Activated naive CD8-positive, alpha-beta T cell (primary cell): ENCODE data around the gene RCN1.
"Not testable (repeated sequence)": the region's sequence is repeated elsewhere in the genome, so short reads cannot be mapped to it uniquely, and the experiment has no call there.

Experiments
- H3K27ac Mint-ChIP-seq: one replicate; pipeline ENCODE4 v1.8.0; 2021; ENCODE audit warnings: mixed read lengths
- H3K27me3 Mint-ChIP-seq: one replicate; pipeline ENCODE4 v1.8.0; 2021; ENCODE audit warnings: mixed read lengths
- H3K36me3 Mint-ChIP-seq: one replicate; pipeline ENCODE4 v1.8.0; 2021; ENCODE audit warnings: mixed read lengths
- H3K4me1 Mint-ChIP-seq: one replicate; pipeline ENCODE4 v1.8.0; 2021; ENCODE audit warnings: low read depth, mixed read lengths
- H3K4me3 Mint-ChIP-seq: one replicate; pipeline ENCODE4 v1.8.0; 2021; ENCODE audit warnings: mild to moderate bottlenecking, mixed read lengths
- H3K9me3 Mint-ChIP-seq: one replicate; pipeline ENCODE4 v1.8.0; 2021; ENCODE audit warnings: low read depth, mixed read lengths

The RCN1 gene

GRCh38 chr11:32113920-32114203 is 23.0 kb downstream of the RCN1 start:
- H3K4me3 Mint-ChIP-seq = no peak overlapping the region
- H3K9me3 Mint-ChIP-seq = no peaks in the 10 kb centered on the region
- H3K36me3 Mint-ChIP-seq = no peaks in the 10 kb centered on the region
- no peak overlapping the region for H3K27ac Mint-ChIP-seq
- no peaks in the 10 kb centered on the region for H3K4me1 Mint-ChIP-seq
- H3K27me3 Mint-ChIP-seq = peaks cover 3% of the 10 kb centered on the region

- no peaks in the 10 kb centered on the region for H3K36me3 Mint-ChIP-seq
- no peak overlapping the region for H3K27ac Mint-ChIP-seq
- no peak overlapping the region for H3K4me3 Mint-ChIP-seq
- no peaks in the 10 kb centered on the region for H3K9me3 Mint-ChIP-seq
- peaks cover 4% of the 10 kb centered on the region for H3K27me3 Mint-ChIP-seq
- H3K4me1 Mint-ChIP-seq = no peaks in the 10 kb centered on the region
Observed at GRCh38 chr11:32115446-32115845, 24.6 kb downstream of the RCN1 start.

- no peak overlapping the region for H3K4me3 Mint-ChIP-seq
- no peak overlapping the region for H3K27ac Mint-ChIP-seq
Observed at GRCh38 chr11:32116668-32117067, 25.8 kb downstream of the RCN1 start.

GRCh38 chr11:32118025-32118974 is 27.4 kb downstream of the RCN1 start:
- Mint-ChIP-seq H3K27ac (no peak overlapping the region), H3K4me1 (peaks cover 9% of the 10 kb centered on the region), H3K36me3 (no peaks in the 10 kb centered on the region), H3K9me3 (no peaks in the 10 kb centered on the region), H3K4me3 (no peak overlapping the region), H3K27me3 (peaks cover 2% of the 10 kb centered on the region)

More at GRCh38 chr11:32116668-32117067, 25.8 kb downstream of the RCN1 start:
- H3K36me3 Mint-ChIP-seq = no peaks in the 10 kb centered on the region
- peaks cover 4% of the 10 kb centered on the region for H3K27me3 Mint-ChIP-seq
- peaks cover 4% of the 10 kb centered on the region for H3K4me1 Mint-ChIP-seq
- H3K9me3 Mint-ChIP-seq = no peaks in the 10 kb centered on the region

- H3K36me3 Mint-ChIP-seq = not testable (repeated sequence)
Observed at GRCh38 chr11:32119139-32119538, 28.3 kb downstream of the RCN1 start.

GRCh38 chr11:32121012-32121411 is 30.1 kb downstream of the RCN1 start:
- Mint-ChIP-seq H3K9me3 (no peaks in the 10 kb centered on the region), H3K4me3 (no peak overlapping the region)

More at GRCh38 chr11:32119139-32119538, 28.3 kb downstream of the RCN1 start:
- H3K9me3 Mint-ChIP-seq, H3K4me1 Mint-ChIP-seq, H3K4me3 Mint-ChIP-seq, H3K27me3 Mint-ChIP-seq, H3K27ac Mint-ChIP-seq: not testable (repeated sequence)

GRCh38 chr11:32122200-32122599 is 31.3 kb downstream of the RCN1 start:
- H3K27me3 Mint-ChIP-seq = peaks cover 10% of the 10 kb centered on the region
- peaks cover 9% of the 10 kb centered on the region for H3K4me1 Mint-ChIP-seq
- no peak overlapping the region for H3K4me3 Mint-ChIP-seq
- H3K9me3 Mint-ChIP-seq = no peaks in the 10 kb centered on the region
- no peaks in the 10 kb centered on the region for H3K36me3 Mint-ChIP-seq
- H3K27ac Mint-ChIP-seq = no peak overlapping the region

More at GRCh38 chr11:32121012-32121411, 30.1 kb downstream of the RCN1 start:
- Mint-ChIP-seq H3K4me1 (peaks cover 9% of the 10 kb centered on the region), H3K36me3 (no peaks in the 10 kb centered on the region), H3K27ac (no peak overlapping the region), H3K27me3 (peaks cover 9% of the 10 kb centered on the region)

GRCh38 chr11:32131321-32131720 is 40.4 kb downstream of the RCN1 start:
- Mint-ChIP-seq H3K27ac (no peak overlapping the region), H3K36me3 (no peaks in the 10 kb centered on the region), H3K9me3 (no peaks in the 10 kb centered on the region), H3K27me3 (peaks cover 3% of the 10 kb centered on the region), H3K4me3 (no peak overlapping the region), H3K4me1 (no peaks in the 10 kb centered on the region)

GRCh38 chr11:32136657-32137056 is 45.8 kb downstream of the RCN1 start:
- no peaks in the 10 kb centered on the region for H3K9me3 Mint-ChIP-seq
- H3K27me3 Mint-ChIP-seq = peaks cover 5% of the 10 kb centered on the region
- no peak overlapping the region for H3K4me3 Mint-ChIP-seq
- no peaks in the 10 kb centered on the region for H3K36me3 Mint-ChIP-seq
- no peaks in the 10 kb centered on the region for H3K4me1 Mint-ChIP-seq
- H3K27ac Mint-ChIP-seq = no peak overlapping the region

GRCh38 chr11:32137263-32137662 is 46.4 kb downstream of the RCN1 start:
- H3K4me3 Mint-ChIP-seq = no peak overlapping the region
- no peaks in the 10 kb centered on the region for H3K9me3 Mint-ChIP-seq
- peaks cover 5% of the 10 kb centered on the region for H3K27me3 Mint-ChIP-seq
- H3K27ac Mint-ChIP-seq = no peak overlapping the region
- H3K36me3 Mint-ChIP-seq = no peaks in the 10 kb centered on the region
- H3K4me1 Mint-ChIP-seq = peaks cover 3% of the 10 kb centered on the region

- no peaks in the 10 kb centered on the region for H3K9me3 Mint-ChIP-seq
- H3K36me3 Mint-ChIP-seq = no peaks in the 10 kb centered on the region
- H3K27me3 Mint-ChIP-seq = peaks cover 5% of the 10 kb centered on the region
- peaks cover 4% of the 10 kb centered on the region for H3K4me1 Mint-ChIP-seq
- H3K4me3 Mint-ChIP-seq = no peak overlapping the region
- H3K27ac Mint-ChIP-seq = no peak overlapping the region
Observed at GRCh38 chr11:32137869-32138268, 47.0 kb downstream of the RCN1 start.

GRCh38 chr11:32138902-32139301 is 48.0 kb downstream of the RCN1 start:
- peaks cover 5% of the 10 kb centered on the region for H3K27me3 Mint-ChIP-seq
- no peaks in the 10 kb centered on the region for H3K9me3 Mint-ChIP-seq
- H3K36me3 Mint-ChIP-seq = no peaks in the 10 kb centered on the region
- H3K4me3 Mint-ChIP-seq = no peak overlapping the region
- peaks cover 6% of the 10 kb centered on the region for H3K4me1 Mint-ChIP-seq
- no peak overlapping the region for H3K27ac Mint-ChIP-seq

GRCh38 chr11:32139896-32140520 is 49.1 kb downstream of the RCN1 start:
- no peak overlapping the region for H3K27ac Mint-ChIP-seq
- no peak overlapping the region for H3K4me3 Mint-ChIP-seq
- H3K4me1 Mint-ChIP-seq = peaks cover 6% of the 10 kb centered on the region
- H3K36me3 Mint-ChIP-seq = no peaks in the 10 kb centered on the region
- H3K27me3 Mint-ChIP-seq = peaks cover 5% of the 10 kb centered on the region
- no peaks in the 10 kb centered on the region for H3K9me3 Mint-ChIP-seq

- peaks cover 2% of the 10 kb centered on the region for H3K27me3 Mint-ChIP-seq
- no peak overlapping the region for H3K27ac Mint-ChIP-seq
Observed at GRCh38 chr11:32141745-32142546, 51.1 kb downstream of the RCN1 start.

GRCh38 chr11:32143378-32143777 is 52.5 kb downstream of the RCN1 start:
- Mint-ChIP-seq H3K27me3 (no peaks in the 10 kb centered on the region), H3K9me3 (peaks cover 4% of the 10 kb centered on the region), H3K4me3 (no peak overlapping the region), H3K27ac (no peak overlapping the region), H3K4me1 (peaks cover 6% of the 10 kb centered on the region), H3K36me3 (no peaks in the 10 kb centered on the region)

More at GRCh38 chr11:32141745-32142546, 51.1 kb downstream of the RCN1 start:
- no peak overlapping the region for H3K4me3 Mint-ChIP-seq
- peaks cover 4% of the 10 kb centered on the region for H3K9me3 Mint-ChIP-seq
- no peaks in the 10 kb centered on the region for H3K36me3 Mint-ChIP-seq
- peaks cover 6% of the 10 kb centered on the region for H3K4me1 Mint-ChIP-seq
